Calu3 (cell line): Measurements from ENCODE around the gene DOC2A. TPM values are rescaled to one million over a fixed set of nuclear protein-coding genes. Genes with fewer than 3 reads are reported as not detected.

ENCODE experiments used
- BruUV-seq: library from RNA; stranded (reverse); fragments of 400-500 nt; replicated peaks from 2 replicates; lab custom pipeline; 2021; lab: Mats Ljungman, UMichigan
- CTCF ChIA-PET: fragments of 300-600 bp; sonication (Branson Sonifier 250); formaldehyde crosslinking; loops from one replicate; lab custom pipeline; 2022; ENCODE audit warnings: antibody characterized with exemption; lab: Charles Lee
- DNase-seq: peaks from one replicate; pipeline ENCODE4 v3.0.0; 2022
- H3K27ac Mint-ChIP-seq: one replicate; pipeline ENCODE4 v1.8.0; 2022; ENCODE audit warnings: mixed read lengths; ENCODE audit not compliant: unreplicated experiment
- H3K27me3 Mint-ChIP-seq: one replicate; pipeline ENCODE4 v1.8.0; 2022; ENCODE audit warnings: mixed read lengths; ENCODE audit not compliant: unreplicated experiment
- H3K36me3 Mint-ChIP-seq: one replicate; pipeline ENCODE4 v1.8.0; 2022; ENCODE audit warnings: mild to moderate bottlenecking, moderate library complexity, mixed read lengths; ENCODE audit not compliant: insufficient read depth, unreplicated experiment
- H3K4me1 Mint-ChIP-seq: one replicate; pipeline ENCODE4 v1.8.0; 2022; ENCODE audit warnings: mild to moderate bottlenecking, low read depth, mixed read lengths; ENCODE audit not compliant: unreplicated experiment
- H3K4me3 Mint-ChIP-seq: one replicate; pipeline ENCODE4 v1.8.0; 2022; ENCODE audit warnings: mild to moderate bottlenecking, low read depth, moderate library complexity, mixed read lengths; ENCODE audit not compliant: unreplicated experiment
- H3K9me3 Mint-ChIP-seq: one replicate; pipeline ENCODE4 v1.8.0; 2022; ENCODE audit warnings: low read depth, mixed read lengths; ENCODE audit not compliant: unreplicated experiment
- intact Hi-C: fragments of 100-400 bp; cut with micrococcal nuclease; formaldehyde crosslinking; loops from one replicate; pipeline ENCODE4 v1.10.0; 2022; ENCODE audit not compliant: unreplicated experiment
- total RNA-seq: library from RNA; stranded (reverse); gene quantifications from 2 replicates; pipeline ENCODE4 v1.2.3, GENCODE V29; 2022
- TF ChIP-seq, protein P1 (sequence below): fragments of 200-600 bp; IDR thresholded peaks from one replicate; pipeline ENCODE4 v1.8.0; 2022; ENCODE audit warnings: antibody characterized with exemption; ENCODE audit not compliant: unreplicated experiment

Gene DOC2A
- total RNA-seq, 1 experiment from 2014 or later: 19.9 TPM

DNA sequence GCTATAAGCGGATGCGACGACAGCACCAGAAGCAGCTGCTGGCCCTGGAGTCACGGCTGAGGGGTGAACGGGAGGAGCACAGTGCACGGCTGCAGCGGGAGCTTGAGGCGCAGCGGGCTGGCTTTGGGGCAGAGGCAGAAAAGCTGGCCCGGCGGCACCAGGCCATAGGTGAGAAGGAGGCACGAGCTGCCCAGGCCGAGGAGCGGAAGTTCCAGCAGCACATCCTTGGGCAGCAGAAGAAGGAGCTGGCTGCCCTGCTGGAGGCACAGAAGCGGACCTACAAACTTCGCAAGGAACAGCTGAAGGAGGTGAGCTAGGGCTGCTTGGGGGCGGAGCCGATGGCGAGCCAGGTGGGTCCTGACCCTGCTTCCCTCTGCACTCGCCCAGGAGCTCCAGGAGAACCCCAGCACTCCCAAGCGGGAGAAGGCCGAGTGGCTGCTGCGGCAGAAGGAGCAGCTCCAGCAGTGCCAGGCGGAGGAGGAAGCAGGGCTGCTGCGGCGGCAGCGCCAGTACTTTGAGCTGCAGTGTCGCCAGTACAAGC lies 25.5 kb downstream of the DOC2A start:
- no peaks in the 10 kb centered on the region for H3K9me3 Mint-ChIP-seq
- no TSS peak for BruUV-seq
- H3K27ac Mint-ChIP-seq: no peak overlapping the region
- intact Hi-C loops: no loop called here
- TF ChIP-seq, protein P1, sequence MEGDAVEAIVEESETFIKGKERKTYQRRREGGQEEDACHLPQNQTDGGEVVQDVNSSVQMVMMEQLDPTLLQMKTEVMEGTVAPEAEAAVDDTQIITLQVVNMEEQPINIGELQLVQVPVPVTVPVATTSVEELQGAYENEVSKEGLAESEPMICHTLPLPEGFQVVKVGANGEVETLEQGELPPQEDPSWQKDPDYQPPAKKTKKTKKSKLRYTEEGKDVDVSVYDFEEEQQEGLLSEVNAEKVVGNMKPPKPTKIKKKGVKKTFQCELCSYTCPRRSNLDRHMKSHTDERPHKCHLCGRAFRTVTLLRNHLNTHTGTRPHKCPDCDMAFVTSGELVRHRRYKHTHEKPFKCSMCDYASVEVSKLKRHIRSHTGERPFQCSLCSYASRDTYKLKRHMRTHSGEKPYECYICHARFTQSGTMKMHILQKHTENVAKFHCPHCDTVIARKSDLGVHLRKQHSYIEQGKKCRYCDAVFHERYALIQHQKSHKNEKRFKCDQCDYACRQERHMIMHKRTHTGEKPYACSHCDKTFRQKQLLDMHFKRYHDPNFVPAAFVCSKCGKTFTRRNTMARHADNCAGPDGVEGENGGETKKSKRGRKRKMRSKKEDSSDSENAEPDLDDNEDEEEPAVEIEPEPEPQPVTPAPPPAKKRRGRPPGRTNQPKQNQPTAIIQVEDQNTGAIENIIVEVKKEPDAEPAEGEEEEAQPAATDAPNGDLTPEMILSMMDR: no peak
- H3K36me3 Mint-ChIP-seq: peaks cover 47% of the 10 kb centered on the region
- CTCF ChIA-PET: interaction anchor here (0.6 kb wide), 2 partner anchors 168 to 261 kb away, joined by 4 to 5 read pairs; no protein-coding TSS in a partner anchor
- no peaks in the 10 kb centered on the region for H3K4me1 Mint-ChIP-seq
- H3K27me3 Mint-ChIP-seq: no peaks in the 10 kb centered on the region
- no peak for DNase-seq
- no peak overlapping the region for H3K4me3 Mint-ChIP-seq

DNA sequence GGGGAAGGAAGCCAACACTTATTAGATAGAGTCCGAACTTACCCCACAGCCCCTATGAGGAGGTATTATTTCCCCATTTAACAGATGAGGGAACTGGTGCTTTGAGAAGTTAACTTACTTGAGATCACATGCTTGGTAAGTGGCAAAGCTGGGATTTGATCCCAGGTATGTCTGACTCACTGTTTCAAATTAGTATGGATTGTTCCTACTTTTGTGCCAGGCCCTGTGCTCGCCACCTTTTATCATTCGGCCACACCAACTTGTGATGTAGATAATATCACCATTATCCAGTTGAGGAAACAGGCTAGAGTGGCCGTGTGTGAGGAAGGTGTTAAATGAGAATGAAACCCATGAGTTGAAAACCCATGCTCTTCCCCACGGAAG lies 26.1 kb downstream of the DOC2A start:
- no peak overlapping the region for H3K4me3 Mint-ChIP-seq
- TF ChIP-seq, protein P1: no peak
- CTCF ChIA-PET: interaction anchor here (1.4 kb wide), 1 partner anchor 9 kb away, joined by 3 read pairs; no protein-coding TSS in a partner anchor
- peaks cover 53% of the 10 kb centered on the region for H3K36me3 Mint-ChIP-seq
- no peak overlapping the region for H3K27ac Mint-ChIP-seq
- no peak for DNase-seq
- H3K4me1 Mint-ChIP-seq: no peaks in the 10 kb centered on the region
- intact Hi-C loops: no loop called here
- H3K27me3 Mint-ChIP-seq: no peaks in the 10 kb centered on the region
- BruUV-seq: no TSS peak
- no peaks in the 10 kb centered on the region for H3K9me3 Mint-ChIP-seq

DNA sequence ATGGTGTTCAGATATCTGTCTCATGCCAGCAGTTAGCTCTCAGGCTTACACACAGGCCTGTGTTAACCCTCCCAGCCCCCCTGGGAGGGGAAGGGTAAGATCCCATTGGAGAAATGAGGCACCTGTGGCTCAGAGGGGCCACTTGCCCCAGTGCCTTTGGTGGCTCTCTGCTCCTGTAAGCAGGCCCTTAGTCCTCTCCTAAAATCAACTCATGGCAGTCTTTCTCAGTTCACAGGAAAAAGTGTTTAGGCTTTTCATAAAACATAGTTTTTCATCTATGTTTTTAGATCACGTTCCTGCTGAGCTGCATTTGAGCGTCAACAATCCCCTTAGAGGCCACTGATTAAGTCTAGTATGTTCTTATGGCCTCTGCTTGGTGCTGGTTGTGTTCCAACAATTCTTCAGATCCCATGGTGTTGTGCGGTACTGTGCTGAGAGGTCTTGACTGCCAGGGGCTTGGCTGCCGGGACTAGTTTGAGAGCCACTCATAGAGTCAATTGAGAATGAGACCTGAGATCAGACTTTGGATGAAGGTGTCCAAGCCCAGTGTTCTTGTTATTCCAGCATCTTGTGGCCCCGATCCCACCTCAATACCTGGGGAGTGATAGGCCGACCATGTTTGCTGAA lies 26.6 kb downstream of the DOC2A start:
- DNase-seq: no peak
- H3K27ac Mint-ChIP-seq: no peak overlapping the region
- no TSS peak for BruUV-seq
- TF ChIP-seq, protein P1: no peak
- H3K4me3 Mint-ChIP-seq: no peak overlapping the region
- intact Hi-C loops: no loop called here
- no peaks in the 10 kb centered on the region for H3K4me1 Mint-ChIP-seq
- CTCF ChIA-PET: interaction anchor here (1.4 kb wide), 1 partner anchor 8 kb away, joined by 3 read pairs; no protein-coding TSS in a partner anchor
- H3K27me3 Mint-ChIP-seq: no peaks in the 10 kb centered on the region
- H3K36me3 Mint-ChIP-seq: peaks cover 48% of the 10 kb centered on the region
- H3K9me3 Mint-ChIP-seq: no peaks in the 10 kb centered on the region

GRCh38 chr16:29983420-29984136 lies 27.2 kb downstream of the DOC2A start:
- no TSS peak for BruUV-seq
- Mint-ChIP-seq H3K36me3 (peaks cover 54% of the 10 kb centered on the region), H3K27me3 (no peaks in the 10 kb centered on the region)

More at GRCh38 chr16:29983420-29984136, 27.2 kb downstream of the DOC2A start:
- H3K9me3 Mint-ChIP-seq: no peaks in the 10 kb centered on the region
- intact Hi-C loops: no loop called here
- CTCF ChIA-PET: interaction anchor here (1.4 kb wide), 1 partner anchor 8 kb away, joined by 3 read pairs; no protein-coding TSS in a partner anchor
- no peaks in the 10 kb centered on the region for H3K4me1 Mint-ChIP-seq
- H3K27ac Mint-ChIP-seq: no peak overlapping the region
- no peak overlapping the region for H3K4me3 Mint-ChIP-seq
- TF ChIP-seq, protein P1: no peak
- no peak for DNase-seq
